HG03280 (cell line): ENCODE results near the gene USP3.
A peak's percentile ranks its signal among the peaks of the same experiment; 100 is the strongest.
"Not testable (repeated sequence)": the region's sequence is repeated elsewhere in the genome, so short reads cannot be mapped to it uniquely, and the experiment has no call there.

Experiments used
- ATAC-seq: cut with Tn5 transposase; IDR thresholded peaks from one replicate; pipeline ENCODE4 v1.9.1; 2021; ENCODE audit warnings: mild to moderate bottlenecking, moderate library complexity; ENCODE audit not compliant: unreplicated experiment

Gene USP3

DNA sequence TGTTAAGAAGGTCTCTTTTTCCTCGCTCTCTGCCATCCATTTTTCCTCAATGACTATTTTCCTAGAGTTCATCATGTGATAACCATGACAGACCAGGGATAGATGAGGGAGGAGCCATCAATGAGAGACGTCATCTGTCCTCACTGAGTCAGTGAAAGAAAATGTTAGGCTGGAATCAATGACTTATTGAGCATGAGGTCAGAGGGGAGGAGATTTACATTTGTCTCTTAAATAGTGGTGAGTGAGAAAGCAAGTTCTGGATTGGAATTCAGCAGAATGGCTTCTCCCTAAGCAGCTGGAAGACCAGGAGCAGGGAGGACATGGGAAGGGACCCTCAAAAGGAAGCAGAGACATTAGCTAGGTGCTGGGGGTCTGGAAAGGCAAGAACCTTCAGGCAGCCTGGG, 28.2 kb upstream of the USP3 start:
- no peak for ATAC-seq

DNA sequence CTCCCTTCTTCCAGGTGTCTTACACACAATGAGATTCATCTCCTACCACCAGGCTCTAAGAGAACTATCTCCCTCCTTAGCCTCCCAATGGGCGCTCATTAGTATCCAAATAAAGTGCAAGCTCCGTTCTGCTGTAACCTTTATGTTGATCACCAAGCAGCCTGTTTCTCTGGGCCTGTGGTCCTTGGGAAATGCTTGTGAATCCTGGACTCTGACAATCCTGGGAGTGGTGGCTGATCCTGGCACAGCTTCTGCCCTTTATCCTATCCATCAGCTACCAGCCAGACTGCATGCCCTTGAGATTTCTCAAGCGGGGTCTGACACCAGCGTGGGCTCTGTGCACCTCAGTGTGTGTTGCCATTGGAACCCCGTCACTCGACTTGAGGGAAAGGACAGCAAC, 26.1 kb upstream of the USP3 start:
- no peak for ATAC-seq

DNA sequence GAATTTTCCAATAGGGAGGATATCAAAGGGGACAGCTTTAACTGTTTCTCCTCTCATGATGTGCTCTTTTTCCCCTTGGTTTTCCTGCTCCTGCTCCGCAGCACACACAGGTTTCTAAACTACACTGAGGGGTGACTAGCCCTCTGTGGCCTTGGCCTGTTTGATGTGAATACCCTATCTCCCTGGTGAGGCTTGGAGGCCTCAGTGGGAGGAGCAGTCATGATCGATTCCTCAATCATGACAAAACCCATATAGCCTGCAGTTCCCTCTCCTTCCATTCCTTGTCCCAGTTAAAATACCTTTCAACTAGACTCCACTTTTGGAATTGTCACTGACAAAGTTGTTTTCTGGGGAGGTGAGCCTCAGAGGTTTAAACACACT, 24.0 kb upstream of the USP3 start:
- no peak for ATAC-seq

DNA sequence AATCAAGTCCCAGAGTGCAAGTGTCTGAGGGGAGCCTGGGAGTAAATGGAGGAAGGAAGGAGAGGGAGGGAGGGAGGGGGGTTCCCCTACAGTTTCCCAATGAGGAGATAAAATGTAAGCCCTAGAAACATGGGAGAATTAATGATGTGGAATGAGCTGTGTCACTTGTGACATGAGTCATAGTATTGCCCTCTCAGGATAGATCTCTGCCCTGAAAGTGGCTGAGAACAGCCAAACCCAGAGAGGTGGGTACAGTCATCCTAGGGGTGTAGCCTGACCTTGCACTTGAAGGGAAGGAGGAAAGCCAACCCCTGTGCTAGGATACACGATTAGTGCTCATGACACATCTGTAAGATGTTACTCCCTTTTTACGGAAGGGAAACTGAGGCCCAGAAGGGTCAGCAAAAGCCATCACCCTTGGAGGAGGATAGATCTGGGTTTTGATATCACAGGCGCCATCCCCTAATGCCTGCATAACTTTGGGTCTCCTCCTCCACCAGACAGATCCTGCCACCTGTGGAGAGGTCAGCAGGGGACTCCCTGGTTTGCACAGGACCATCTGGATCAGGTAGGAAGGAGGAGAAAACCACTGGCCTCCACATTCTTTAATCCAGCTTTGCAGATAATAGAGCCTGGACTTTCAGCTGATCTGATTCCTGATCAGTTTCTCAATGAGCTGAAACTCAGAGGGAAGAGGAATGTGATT, 23.1 kb upstream of the USP3 start:
- ATAC-seq = no peak

DNA sequence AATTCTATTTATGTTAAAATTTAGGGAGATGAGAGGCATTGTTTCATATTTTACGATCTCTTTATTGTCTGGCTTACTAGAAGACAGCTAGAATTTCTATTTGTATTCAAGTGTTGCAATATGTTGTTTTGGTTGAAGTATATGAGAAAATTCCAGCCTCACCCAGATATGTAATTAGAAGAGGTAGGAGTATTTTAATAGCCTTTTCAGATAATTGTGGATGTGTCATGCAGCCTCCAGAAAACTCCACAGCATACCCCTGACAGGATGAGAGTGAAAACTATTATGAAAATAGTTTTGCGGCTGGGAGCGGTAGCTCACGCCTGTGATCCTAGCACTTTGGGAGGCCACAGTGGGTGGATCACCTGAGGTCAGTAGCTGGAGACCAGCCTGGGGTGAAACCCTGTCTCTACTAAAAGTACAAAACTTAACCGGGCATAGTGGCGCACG, 21.5 kb upstream of the USP3 start:
- no peak for ATAC-seq

DNA sequence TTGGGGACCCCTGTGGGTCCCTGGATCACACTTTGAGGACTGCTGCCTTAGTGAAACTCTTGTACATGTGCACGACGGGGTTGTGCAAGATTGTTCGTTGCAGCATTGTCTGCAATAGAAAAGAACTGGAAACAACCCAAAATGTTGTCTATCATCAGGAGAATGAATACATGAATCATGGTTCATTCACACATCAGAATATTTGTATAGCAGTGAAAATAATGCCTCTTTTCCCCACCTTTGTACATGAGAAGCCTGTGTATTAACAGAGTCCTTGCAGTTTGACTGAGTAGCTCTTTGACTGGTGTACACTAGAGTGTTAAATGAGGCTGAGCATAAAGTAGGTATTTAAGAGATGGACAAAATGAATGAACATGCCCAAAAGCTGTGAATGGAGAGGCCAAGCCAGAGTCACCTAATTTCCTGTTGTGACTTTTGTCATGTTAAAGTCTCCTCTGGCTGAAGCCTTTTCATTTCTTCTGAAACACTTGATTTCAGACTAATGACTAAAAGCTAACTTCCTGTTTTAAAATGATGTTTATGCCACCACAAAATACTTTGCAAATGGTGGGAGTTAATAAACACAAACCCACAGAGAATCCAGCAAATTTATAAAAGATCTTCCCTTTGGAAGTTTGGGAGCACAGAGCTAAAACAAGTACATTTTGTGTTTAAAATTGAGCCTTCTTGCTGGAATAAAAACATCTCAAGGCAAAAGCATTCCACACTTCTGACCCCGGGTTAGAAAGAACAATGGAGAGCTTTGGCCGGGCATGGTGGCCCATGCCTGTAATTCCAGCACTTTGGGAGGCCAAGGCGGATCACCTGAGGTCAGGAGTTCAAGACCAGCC, 20.6 kb upstream of the USP3 start:
- no peak for ATAC-seq

DNA sequence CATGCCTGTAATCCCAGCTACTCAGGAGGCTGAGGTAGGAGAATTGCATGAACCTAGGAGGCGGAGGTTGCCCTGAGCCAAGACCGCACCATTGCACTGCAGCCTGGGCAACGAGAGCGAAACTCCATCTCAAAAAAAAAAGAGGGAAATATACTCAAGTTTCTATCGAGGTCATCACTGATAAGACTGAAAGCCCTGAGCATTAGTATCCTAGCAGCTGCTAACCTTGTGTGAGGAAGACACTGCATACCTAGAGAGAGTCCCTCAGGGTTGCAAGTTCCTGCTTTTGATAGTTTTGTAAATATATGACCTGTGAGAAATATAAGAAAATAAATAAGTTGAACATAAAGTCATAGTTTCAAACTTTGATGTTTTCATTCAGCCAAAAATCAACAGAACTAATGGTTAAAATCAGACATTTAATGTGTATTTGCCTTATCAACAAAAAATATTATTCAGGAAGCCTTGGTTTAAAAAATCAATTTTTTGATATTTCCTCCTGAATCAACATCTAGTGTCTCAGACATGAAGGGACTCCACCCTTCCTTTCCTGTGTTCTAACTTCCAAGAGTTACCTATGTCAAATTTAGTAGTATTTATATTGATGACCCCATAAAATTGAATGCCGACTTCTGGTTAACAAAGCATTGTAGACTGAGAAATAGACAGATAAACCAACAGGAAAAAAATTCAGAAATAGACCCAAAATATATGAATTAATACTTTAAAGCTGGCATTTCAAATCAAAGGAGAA, 19.8 kb upstream of the USP3 start:
- no peak for ATAC-seq

DNA sequence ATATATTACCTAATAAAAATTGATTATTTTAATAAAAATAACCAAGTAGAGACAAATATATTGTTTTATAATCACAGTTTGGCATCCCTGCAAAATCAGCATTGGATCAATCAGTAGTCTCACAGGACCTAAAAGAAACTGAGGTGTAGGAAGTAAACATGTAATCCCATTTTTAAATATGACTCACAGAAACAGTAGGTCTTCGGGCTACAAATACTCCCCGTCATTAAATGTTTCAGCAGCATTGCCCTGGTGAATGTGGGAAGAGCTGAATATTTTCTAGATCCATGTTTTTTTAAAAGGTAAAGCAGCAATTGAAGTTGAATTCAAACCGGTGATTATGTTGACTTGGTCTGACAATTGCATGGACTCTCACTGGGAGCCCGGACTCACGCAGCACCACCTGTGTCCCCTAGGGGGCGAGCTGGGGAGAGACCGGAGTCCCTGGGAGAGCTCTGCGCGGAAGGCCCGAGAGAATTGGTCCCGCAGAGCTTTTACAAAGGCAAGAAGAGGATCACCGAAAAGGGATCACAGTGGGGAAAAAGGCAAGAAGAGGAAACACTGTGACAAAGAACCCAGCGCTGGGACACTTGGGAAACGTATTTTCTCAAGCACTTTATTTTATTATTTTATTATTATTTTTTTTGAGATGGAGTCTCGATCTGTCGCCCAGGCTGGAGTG, 17.2 kb upstream of the USP3 start:
- peak; percentile 46 for ATAC-seq

DNA sequence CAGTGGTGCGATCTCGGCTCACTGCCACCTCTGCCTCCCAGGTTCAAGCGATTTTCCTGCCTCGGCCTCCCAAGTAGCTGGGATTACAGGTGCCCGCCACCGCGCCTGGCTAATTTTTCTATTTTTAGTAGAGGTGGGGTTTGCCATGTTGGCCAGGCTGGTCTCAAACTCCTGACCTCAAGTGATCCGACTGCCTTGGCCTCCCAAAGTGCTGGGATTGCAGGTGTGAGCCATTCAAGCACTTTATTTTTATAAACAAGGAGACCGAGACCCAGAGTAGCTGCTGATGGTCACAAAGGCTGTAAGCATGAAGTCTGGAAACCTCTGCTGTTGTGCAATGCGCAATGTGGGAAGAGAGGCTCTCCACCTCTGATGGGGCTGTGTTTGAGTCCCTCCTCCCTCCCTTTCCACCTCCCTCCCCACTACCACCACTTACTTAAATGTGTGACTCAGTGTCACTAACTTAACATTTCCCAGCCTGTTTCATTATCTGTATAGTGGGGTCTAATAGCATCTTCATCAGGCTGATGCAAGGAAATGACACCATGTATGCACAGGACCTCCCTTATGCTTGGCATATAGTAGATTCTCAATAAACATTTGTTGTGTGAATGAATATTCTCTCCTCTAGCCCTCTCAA, 16.5 kb upstream of the USP3 start:
- ATAC-seq = not testable (repeated sequence)

DNA sequence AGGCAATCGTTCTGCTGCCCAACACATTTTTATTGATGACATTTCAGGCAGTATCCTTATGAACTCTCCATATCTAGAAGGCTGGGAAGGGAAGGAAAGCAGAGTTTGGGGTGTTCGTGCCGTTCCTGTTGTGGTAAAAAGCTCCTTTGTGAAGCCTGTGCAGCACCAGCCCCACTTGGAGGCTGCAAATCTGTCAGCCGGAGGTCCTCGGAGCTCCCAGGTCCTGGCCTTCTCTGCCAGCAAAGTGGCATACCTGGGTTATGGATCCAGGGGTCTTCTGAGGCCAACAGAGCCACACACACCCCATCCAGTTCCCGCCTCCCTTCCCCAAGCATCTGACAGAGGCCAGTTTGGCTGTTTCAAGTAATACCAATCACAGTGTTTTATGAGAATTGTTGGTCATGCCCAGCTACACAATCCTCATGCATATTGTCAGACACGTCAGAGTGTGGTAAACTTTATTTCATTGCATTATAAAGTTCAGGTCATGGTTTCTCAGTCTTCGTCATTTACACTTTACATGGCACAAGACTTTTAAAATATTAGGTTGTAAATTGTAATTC, 15.9 kb upstream of the USP3 start:
- ATAC-seq = no peak

DNA sequence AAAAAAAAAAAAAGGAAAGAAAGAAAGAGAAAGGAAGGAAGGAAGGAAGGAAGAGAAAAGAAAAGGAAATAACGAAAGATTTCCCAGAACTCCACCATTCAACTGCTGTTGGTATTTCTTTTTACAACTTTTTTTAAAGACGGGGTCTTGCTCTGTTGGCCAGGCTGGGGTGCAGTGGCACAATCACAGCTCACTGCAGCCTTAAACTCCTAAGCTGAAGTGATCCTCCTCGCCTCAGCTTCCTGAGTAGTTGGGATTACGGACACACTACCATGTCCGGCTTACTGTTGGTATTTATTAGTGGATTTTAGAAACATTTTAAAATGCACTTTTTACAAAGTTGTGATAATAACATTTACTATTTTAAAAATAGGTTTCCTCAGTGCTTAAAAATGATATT, 15.0 kb upstream of the USP3 start:
- no peak for ATAC-seq

DNA sequence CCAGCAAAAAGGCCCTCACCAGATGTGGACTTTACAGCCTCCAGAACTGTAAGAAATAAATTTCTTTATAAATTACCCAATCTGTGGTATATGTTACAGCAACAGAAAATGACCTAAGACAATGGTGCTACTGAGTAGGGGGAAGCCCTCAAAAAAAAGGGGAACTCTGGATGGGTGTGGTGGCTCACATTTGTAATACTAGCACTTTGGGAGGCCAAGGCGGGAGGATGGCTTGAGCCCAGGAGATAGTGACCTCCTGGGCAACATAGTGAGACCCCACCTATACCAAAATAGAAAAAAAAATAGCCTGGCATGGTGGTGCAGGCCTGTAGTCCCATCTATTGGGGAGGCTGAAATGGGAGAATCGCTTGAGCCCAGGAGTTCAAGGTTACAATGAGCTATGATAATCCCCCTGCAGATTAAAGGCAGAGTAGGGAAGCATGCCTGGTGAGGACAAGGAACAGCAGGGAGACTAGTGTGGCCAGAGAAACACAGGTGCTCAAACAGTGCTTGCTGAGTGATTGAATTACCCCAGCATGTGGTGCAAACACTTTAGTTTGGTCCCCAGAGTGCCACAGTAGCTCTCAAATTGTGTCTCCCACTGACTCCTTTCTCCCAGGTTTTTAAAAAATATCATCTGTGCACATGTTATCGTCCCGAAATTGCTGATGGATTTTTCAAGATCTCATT, 13.9 kb upstream of the USP3 start:
- no peak for ATAC-seq

DNA sequence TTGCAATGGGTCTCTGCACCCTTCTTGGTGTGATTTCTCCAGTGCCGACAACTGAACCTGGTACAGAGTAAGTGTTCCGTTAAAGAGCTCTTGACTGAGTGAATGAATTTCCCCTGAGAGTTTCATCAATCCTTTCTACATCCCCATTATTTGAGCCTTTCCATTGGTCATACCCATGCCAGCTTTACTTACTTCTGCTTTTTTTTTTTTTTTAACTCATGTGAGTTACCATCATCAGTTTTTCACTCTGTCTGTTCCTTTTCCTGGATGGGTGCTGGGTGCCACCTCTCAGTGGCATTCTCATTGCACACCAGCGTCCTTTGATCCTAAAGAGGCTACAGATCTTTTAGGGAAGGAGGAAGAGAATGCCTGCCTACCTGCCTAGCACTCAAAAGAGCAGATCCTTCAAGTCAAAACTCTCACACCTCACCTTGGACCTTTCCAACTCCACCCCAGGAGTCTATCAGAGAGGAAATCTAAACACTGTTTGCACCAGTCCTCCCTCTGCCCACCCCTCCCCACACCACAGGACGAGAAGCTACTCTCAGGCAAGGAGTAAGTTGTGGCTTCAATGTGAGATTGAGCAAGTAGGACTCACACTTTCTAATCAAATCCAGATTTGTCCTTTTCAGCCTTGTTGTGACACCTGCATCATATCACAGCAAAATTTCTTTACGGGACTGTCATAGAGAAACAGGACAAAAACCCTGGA, 13.1 kb upstream of the USP3 start:
- no peak for ATAC-seq

DNA sequence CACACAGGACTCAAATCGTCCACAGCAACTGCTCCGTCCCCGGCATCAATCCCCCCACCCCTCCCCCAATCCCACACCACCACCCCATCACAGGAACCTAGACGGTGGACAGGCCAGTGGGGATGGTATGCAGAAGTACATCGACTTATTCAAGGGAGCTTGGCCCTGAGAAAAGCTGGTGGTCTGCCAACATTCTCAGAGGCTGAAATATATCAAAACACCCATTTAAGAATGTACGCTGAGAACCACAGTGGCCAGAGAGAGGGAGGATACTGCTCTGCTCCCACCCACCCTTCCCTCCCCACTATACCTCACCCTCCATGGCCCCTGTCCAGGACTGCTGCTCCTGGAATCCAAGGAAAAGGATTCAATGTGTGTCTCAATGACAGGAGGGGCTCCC, 12.4 kb upstream of the USP3 start:
- no peak for ATAC-seq

DNA sequence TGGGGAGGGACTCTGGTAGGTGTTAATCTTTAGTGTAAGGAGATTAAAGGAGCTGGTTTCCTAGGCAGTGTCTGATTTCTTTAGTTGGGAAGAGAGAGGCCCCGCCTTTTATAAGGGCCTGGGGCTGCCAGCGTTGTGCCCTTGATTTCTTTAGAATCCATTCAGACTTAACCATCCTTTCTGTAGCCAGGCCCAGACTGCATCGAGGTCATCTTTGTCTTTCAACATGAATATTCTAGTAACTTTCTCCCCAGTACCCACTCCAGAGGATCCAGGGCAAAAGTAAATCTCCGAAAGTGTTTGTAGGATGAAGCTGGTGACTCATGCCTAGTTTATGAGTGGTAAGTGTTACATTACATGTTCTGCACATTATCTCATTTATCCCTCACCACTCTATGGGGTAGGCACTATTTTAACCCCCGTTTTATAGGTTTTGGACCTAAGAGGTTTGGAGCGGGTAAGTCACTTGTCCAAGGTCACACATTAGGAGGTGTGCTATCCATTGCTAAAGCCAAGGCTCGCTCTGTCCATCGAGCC, 11.8 kb upstream of the USP3 start:
- ATAC-seq = no peak

DNA sequence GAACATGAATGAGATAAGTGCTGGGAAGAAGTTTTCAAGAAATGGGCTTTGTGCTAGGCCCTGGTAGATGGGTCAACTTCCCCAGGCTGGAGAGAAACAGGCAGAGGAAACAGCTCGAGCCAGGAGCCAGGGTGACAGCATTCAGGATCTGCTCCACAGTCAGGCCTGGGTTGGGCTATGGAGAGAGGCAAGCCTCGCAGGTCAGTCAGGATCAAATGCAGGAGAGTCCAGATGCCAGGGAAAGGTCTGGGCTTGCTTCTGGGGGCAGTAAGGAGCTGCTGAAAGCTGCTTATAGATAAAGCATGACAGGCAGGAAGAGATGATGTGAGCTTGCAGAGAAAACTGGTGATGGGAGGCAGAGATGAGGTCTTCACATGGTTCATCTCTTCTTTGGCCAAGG, 11.0 kb upstream of the USP3 start:
- no peak for ATAC-seq

DNA sequence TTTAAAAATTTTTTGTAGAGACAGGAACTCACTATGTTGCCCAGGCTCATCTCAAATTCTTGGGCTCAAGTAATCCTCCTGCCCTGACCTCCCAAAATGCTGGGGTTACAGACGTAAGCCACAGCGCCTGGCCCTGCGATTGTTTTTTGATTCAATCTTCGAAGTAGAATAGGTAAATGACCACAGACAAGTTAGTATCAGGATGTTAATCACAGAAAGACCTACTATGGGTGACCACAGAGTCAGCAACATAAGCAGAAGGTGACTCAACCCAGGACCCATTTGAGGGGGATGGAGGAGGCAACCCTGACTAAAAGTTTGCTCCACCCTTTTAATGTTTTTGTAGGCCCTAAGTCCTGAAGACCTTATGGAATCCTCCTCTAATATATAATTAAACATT, 10.0 kb upstream of the USP3 start:
- no peak for ATAC-seq

DNA sequence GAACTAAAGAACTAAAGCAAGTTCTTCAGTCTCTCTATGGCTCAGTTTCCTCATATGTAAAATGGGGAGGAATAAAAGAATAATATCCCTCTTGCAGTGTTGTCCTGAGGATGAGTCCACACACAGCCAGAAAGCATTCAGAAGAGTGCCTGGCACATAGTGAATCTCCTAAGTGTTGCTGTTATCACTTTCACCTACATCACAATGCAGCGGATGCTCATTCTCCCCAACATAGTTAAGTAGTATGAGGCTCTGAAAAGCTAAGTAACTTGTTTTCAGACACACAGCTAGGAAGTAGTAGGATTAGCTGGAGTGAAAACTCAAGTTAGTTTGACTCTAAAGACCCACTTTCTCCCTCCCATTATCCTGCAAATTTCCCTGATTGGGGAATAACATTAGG, 9.1 kb upstream of the USP3 start:
- ATAC-seq = no peak
